ENCODE data around the gene CMKLR1. TPM values are rescaled to one million over a fixed set of nuclear protein-coding genes. Genes with fewer than 3 reads are reported as not detected.

Gene CMKLR1, protein sequence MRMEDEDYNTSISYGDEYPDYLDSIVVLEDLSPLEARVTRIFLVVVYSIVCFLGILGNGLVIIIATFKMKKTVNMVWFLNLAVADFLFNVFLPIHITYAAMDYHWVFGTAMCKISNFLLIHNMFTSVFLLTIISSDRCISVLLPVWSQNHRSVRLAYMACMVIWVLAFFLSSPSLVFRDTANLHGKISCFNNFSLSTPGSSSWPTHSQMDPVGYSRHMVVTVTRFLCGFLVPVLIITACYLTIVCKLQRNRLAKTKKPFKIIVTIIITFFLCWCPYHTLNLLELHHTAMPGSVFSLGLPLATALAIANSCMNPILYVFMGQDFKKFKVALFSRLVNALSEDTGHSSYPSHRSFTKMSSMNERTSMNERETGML
- total RNA-seq (1 to 10 TPM in 2 of 5 donors, under 1 TPM in 3; 0.76 to 6.7 (median 0.98) TPM), total RNA-seq (0 to 9.5 (median 0.84) reads per million in 29 experiments)
- 5.3 TPM for total RNA-seq (2013)

DNA sequence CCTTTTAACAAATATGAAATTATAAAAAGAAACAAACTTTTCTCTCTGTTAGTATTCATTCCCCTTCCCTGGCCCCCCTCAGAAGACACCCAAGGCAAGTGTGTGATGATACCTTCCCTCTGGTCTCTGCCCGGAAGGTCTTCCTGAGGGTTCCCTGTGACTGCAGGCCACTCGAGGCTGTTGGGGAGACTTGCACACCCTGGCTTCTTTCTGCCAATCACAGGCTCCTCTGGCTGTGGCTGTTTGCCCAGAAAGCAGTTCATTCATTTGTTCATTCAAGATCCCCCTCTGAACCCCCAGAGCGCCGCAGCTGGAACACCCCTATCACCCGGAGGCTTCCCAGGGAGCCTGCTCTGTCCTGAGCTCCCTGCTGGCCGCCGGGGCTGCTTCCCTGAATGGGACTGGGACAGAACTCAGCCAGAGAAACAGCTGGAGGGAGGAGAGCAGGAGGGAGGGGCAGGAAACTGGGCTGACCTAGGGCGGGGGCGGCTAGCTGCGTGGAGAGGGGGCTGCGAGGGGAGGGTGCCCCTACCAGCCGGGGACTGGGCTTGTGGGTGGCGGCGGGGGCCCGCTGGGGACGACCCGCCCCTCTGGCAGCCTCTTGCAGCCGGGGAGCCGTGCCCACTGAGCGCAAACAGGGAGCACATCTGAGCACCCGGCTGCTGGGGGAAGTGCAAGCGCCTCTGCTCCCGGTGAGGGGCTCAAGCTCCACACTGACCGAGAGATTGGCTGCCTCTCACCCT is at the start of gene CMKLR1:
Gene CMKLR1, minus strand, starts transcription at position 397 of the 743 bp plus-strand sequence. CDS start 45,720 bp downstream, outside the sequence.
- Histone ChIP-seq H3K4me1 (ENCODE audit: control insufficient read depth in 1 of 2, extremely low read depth in 1 of 2, insufficient read depth in 2 of 2, low read length in 2 of 2) (peaks cover 0 to 8% of the 10 kb centered on the region in 2 experiments), H3K9me3 (no peaks in the 10 kb centered on the region), H3K27me3 (replicated peaks in 1 of 2; ENCODE audit: control insufficient read depth in 2 of 2, extremely low read depth in 1 of 2, insufficient read depth in 2 of 2, low read length in 1 of 2) (peaks cover 0 to 39% of the 10 kb centered on the region in 2 experiments), H3K4me3 (ENCODE audit: control insufficient read depth in 1 of 2, extremely low read depth in 1 of 2, low read length in 1 of 2) (peak within 1 kb of the TSS; percentile 15 to 32), H3K36me3 (ENCODE audit: control insufficient read depth in 2 of 2, extremely low read depth in 1 of 2, insufficient read depth in 1 of 2, low read length in 1 of 2) (no peaks in the 10 kb centered on the region), H3K27ac (ENCODE audit: low read length) (peak within 1 kb of the TSS; percentile 34)
- ATAC-seq (replicated peaks in 1 of 4) (no peak), DNase-seq (no peak)
- peak within 1 kb of the TSS in 1 of 2 donors; percentile 70 for H3K27ac Mint-ChIP-seq
- H3K4me1 Mint-ChIP-seq: peaks cover 0 to 22% (median 4%) of the 10 kb centered on the region in 3 donors
- CTCF ChIA-PET: interaction anchor here in 1 of 2 donors (0.6 kb wide), 1 partner anchor 80 kb away, joined by 3 read pairs; no protein-coding TSS in a partner anchor
- H3K27me3 Mint-ChIP-seq: peaks cover 23% of the 10 kb centered on the region in 2 donors
- 12% methylated on average over 21 of the region's 24 CpGs for WGBS (ENCODE audit: insufficient coverage)
- H3K36me3 Mint-ChIP-seq: no peaks in the 10 kb centered on the region
- H3K9me3 Mint-ChIP-seq: no peaks in the 10 kb centered on the region
- peak within 1 kb of the TSS; percentile 21 to 57 (median 51) for H3K4me3 Mint-ChIP-seq
- POLR2A ChIA-PET: no interaction called here

DNA sequence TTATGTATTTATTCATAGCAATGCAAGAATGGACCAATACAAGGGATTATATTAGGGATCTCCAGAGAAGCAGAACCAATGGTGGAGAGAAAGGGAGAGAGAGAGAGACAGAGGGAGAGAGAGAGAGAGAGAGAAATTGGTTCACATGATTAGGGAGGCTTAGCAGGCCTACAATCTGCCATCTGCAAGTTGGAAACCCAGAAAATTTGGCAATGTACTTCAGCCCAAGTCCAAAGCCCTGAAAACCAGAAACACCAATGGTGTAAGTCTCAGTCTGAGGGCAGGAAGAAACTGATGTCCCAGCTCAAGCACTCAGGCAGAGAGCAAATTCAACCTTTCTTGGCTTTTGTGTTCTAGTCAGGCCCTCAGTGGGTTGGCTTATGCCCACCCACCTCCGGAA is 48.7 kb upstream of the CMKLR1 start:
- POLR2A ChIA-PET: no interaction called here
- DNase-seq (no peak), ATAC-seq (replicated peaks in 1 of 4) (no peak)
- Histone ChIP-seq H3K27me3 (replicated peaks in 1 of 2; ENCODE audit: control insufficient read depth in 2 of 2, extremely low read depth in 1 of 2, insufficient read depth in 2 of 2, low read length in 1 of 2) (peaks cover 0 to 14% of the 10 kb centered on the region in 2 experiments), H3K4me3 (ENCODE audit: control insufficient read depth in 1 of 2, extremely low read depth in 1 of 2, low read length in 1 of 2) (no peak overlapping the region), H3K4me1 (ENCODE audit: control insufficient read depth in 1 of 2, extremely low read depth in 1 of 2, insufficient read depth in 2 of 2, low read length in 2 of 2) (no peaks in the 10 kb centered on the region), H3K9me3 (no peaks in the 10 kb centered on the region), H3K36me3 (ENCODE audit: control insufficient read depth in 2 of 2, extremely low read depth in 1 of 2, insufficient read depth in 1 of 2, low read length in 1 of 2) (no peaks in the 10 kb centered on the region), H3K27ac (ENCODE audit: low read length) (no peak overlapping the region)
- 75% methylated on average over 1 of the region's 1 CpG for WGBS (ENCODE audit: insufficient coverage)
- no peaks in the 10 kb centered on the region for H3K9me3 Mint-ChIP-seq
- H3K27ac Mint-ChIP-seq: no peak overlapping the region
- H3K4me1 Mint-ChIP-seq: no peaks in the 10 kb centered on the region
- no peak overlapping the region for H3K4me3 Mint-ChIP-seq
- CTCF ChIA-PET: no interaction called here
- peaks cover 19% of the 10 kb centered on the region in 2 donors for H3K27me3 Mint-ChIP-seq
- H3K36me3 Mint-ChIP-seq: no peaks in the 10 kb centered on the region

DNA sequence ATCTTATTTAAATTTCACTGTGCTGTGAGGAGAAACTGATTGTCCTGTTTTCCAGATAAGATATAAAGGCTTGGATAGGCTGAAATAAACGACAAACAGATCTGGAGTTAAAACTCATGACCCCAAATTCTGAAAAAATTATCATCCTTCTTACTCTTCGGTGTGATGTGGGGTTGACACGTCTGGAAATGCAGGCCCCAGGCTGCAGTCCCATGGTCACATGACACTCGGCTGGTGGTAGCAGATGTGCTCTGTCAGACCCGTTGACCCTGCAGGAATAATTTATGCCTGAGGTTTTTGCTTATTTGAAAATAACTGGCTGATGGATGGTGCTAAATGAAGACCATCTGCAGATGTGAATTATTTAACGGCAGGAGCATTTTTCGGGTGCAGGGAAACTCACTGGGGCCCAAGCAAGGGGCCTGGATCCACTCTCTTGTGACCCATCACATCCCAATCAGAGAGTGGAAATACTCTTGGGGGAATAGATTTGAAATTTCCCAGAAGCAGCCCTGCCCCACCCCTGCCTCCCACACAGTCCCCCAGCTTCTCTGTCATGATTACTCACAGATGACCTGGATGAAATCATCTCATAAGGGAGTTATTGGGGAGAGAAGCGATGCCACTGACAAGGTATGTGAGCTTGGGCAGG is 47.7 kb upstream of the CMKLR1 start:
- Histone ChIP-seq H3K9me3 (no peaks in the 10 kb centered on the region), H3K27me3 (replicated peaks in 1 of 2; ENCODE audit: control insufficient read depth in 2 of 2, extremely low read depth in 1 of 2, insufficient read depth in 2 of 2, low read length in 1 of 2) (peaks cover 0 to 10% of the 10 kb centered on the region in 2 experiments), H3K36me3 (ENCODE audit: control insufficient read depth in 2 of 2, extremely low read depth in 1 of 2, insufficient read depth in 1 of 2, low read length in 1 of 2) (no peaks in the 10 kb centered on the region), H3K27ac (ENCODE audit: low read length) (no peak overlapping the region), H3K4me1 (ENCODE audit: control insufficient read depth in 1 of 2, extremely low read depth in 1 of 2, insufficient read depth in 2 of 2, low read length in 2 of 2) (no peaks in the 10 kb centered on the region), H3K4me3 (ENCODE audit: control insufficient read depth in 1 of 2, extremely low read depth in 1 of 2, low read length in 1 of 2) (no peak overlapping the region)
- ChIA-PET CTCF (no interaction called here), POLR2A (no interaction called here)
- no peak for ATAC-seq (replicated peaks in 1 of 4)
- no peak for DNase-seq
- Mint-ChIP-seq H3K4me3 (no peak overlapping the region), H3K27ac (no peak overlapping the region), H3K36me3 (no peaks in the 10 kb centered on the region), H3K4me1 (no peaks in the 10 kb centered on the region), H3K27me3 (peaks cover 14 to 20% of the 10 kb centered on the region in 2 donors), H3K9me3 (no peaks in the 10 kb centered on the region)
- WGBS (ENCODE audit: insufficient coverage): 28% methylated on average over 3 of the region's 8 CpGs

DNA sequence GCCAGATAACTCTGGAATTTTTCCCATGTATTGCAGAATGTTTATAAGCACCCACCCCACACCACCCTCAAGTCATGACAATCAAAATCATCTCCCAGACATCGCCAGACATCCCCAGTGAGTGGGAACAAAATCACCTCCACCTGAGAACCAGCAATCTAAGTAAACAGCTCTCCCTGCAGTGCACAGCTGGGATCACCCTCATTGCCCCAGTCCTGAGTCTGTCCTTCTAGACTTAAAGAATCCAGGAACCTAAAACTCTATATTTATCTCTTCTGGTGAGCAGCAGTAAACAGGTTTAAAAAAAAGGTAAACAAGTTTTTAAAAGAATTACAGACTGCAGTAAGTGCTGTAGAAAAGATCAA is 43.3 kb upstream of the CMKLR1 start:
- Histone ChIP-seq H3K27ac (ENCODE audit: low read length) (no peak overlapping the region), H3K9me3 (no peaks in the 10 kb centered on the region), H3K4me3 (ENCODE audit: control insufficient read depth in 1 of 2, extremely low read depth in 1 of 2, low read length in 1 of 2) (no peak overlapping the region), H3K27me3 (replicated peaks in 1 of 2; ENCODE audit: control insufficient read depth in 2 of 2, extremely low read depth in 1 of 2, insufficient read depth in 2 of 2, low read length in 1 of 2) (no peaks in the 10 kb centered on the region), H3K36me3 (ENCODE audit: control insufficient read depth in 2 of 2, extremely low read depth in 1 of 2, insufficient read depth in 1 of 2, low read length in 1 of 2) (no peaks in the 10 kb centered on the region), H3K4me1 (ENCODE audit: control insufficient read depth in 1 of 2, extremely low read depth in 1 of 2, insufficient read depth in 2 of 2, low read length in 2 of 2) (no peaks in the 10 kb centered on the region)
- Mint-ChIP-seq H3K4me1 (no peaks in the 10 kb centered on the region), H3K27me3 (peaks cover 9 to 15% of the 10 kb centered on the region in 2 donors), H3K9me3 (peaks cover 0 to 7% (median under 1%) of the 10 kb centered on the region in 3 donors), H3K27ac (no peak overlapping the region), H3K4me3 (no peak overlapping the region), H3K36me3 (no peaks in the 10 kb centered on the region)
- ATAC-seq (replicated peaks in 1 of 4) (no peak), DNase-seq (no peak)
- ChIA-PET POLR2A (no interaction called here), CTCF (no interaction called here)
- 60% methylated on average over 1 of the region's 1 CpG for WGBS (ENCODE audit: insufficient coverage)

DNA sequence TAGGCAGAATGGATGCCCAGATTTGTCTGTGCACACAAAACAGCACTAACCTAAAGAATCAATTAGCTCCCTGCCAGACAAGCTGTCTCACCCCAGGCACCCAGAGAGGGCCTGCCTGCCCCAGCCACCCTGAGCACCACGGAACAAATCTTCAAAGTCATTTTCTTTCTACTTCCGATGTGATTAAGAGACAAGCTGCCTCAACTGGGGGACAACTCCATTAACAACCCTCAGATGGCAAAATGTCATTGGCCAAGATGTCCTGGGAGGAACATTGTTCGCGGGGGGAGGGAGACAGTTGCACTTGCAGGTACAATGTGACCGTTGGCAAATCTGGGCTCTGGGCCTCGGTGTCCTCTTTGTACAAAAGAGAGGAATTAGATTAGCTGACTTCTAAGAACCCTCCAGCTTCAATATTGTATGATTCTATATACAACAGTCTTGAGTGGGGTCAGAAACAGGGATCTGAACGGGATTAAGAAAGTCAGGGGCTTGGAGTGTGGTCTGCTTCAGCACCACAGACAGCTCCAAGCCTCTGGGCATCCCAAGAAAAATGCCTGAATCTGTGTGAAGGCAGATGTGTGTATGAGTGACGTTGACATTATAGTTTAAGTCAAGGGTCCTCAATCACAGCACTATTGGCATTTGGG is 42.8 kb upstream of the CMKLR1 start:
- Mint-ChIP-seq H3K27ac (no peak overlapping the region), H3K36me3 (no peaks in the 10 kb centered on the region), H3K4me3 (no peak overlapping the region), H3K9me3 (peaks cover 0 to 12% (median 4%) of the 10 kb centered on the region in 3 donors), H3K4me1 (no peaks in the 10 kb centered on the region), H3K27me3 (peaks cover 9 to 15% of the 10 kb centered on the region in 2 donors)
- 33% methylated on average over 2 of the region's 8 CpGs for WGBS (ENCODE audit: insufficient coverage)
- ATAC-seq (replicated peaks in 1 of 4) (no peak), DNase-seq (no peak)
- Histone ChIP-seq H3K36me3 (ENCODE audit: control insufficient read depth in 2 of 2, extremely low read depth in 1 of 2, insufficient read depth in 1 of 2, low read length in 1 of 2) (no peaks in the 10 kb centered on the region), H3K9me3 (no peaks in the 10 kb centered on the region), H3K27me3 (replicated peaks in 1 of 2; ENCODE audit: control insufficient read depth in 2 of 2, extremely low read depth in 1 of 2, insufficient read depth in 2 of 2, low read length in 1 of 2) (no peaks in the 10 kb centered on the region), H3K27ac (ENCODE audit: low read length) (no peak overlapping the region), H3K4me1 (ENCODE audit: control insufficient read depth in 1 of 2, extremely low read depth in 1 of 2, insufficient read depth in 2 of 2, low read length in 2 of 2) (no peaks in the 10 kb centered on the region), H3K4me3 (ENCODE audit: control insufficient read depth in 1 of 2, extremely low read depth in 1 of 2, low read length in 1 of 2) (no peak overlapping the region)
- ChIA-PET POLR2A (no interaction called here), CTCF (interaction anchor here in 1 of 2 donors (0.6 kb wide), 1 partner anchor 53 kb away, joined by 3 read pairs; no protein-coding TSS in a partner anchor)

DNA sequence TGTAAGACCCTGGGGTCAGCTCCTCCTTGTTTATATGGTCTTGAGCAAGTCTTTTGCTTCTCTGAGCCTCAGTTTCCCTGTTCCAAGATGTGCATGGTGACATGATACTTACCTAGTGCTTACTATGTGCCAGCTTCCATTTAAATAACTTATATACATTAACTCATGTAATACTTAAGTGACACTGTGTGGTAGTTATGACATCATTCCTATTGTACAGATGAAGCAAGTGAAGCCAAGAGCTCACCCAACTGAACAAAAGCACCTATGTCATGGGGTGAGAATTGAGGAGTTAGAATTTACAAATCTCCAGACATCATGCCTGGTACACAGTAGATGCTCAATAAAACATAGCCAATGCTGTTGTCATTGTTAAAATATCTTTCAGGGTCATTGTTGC is 41.3 kb upstream of the CMKLR1 start:
- POLR2A ChIA-PET: no interaction called here
- no peaks in the 10 kb centered on the region for H3K27me3 ChIP-seq (replicated peaks in 1 of 2; ENCODE audit: control insufficient read depth in 2 of 2, extremely low read depth in 1 of 2, insufficient read depth in 2 of 2, low read length in 1 of 2)

More for the DNA sequence above, 41.3 kb upstream of the CMKLR1 start:
- Histone ChIP-seq H3K27ac (ENCODE audit: low read length) (no peak overlapping the region), H3K4me3 (ENCODE audit: control insufficient read depth in 1 of 2, extremely low read depth in 1 of 2, low read length in 1 of 2) (no peak overlapping the region), H3K4me1 (ENCODE audit: control insufficient read depth in 1 of 2, extremely low read depth in 1 of 2, insufficient read depth in 2 of 2, low read length in 2 of 2) (no peaks in the 10 kb centered on the region), H3K9me3 (peaks cover 3% of the 10 kb centered on the region), H3K36me3 (ENCODE audit: control insufficient read depth in 2 of 2, extremely low read depth in 1 of 2, insufficient read depth in 1 of 2, low read length in 1 of 2) (no peaks in the 10 kb centered on the region)
- no peak for ATAC-seq (replicated peaks in 1 of 4)
- no peak overlapping the region for H3K27ac Mint-ChIP-seq
- CTCF ChIA-PET: no interaction called here
- no peaks in the 10 kb centered on the region for H3K4me1 Mint-ChIP-seq
- no peak overlapping the region for H3K4me3 Mint-ChIP-seq
- peaks cover 4 to 24% (median 9%) of the 10 kb centered on the region in 3 donors for H3K9me3 Mint-ChIP-seq
- H3K36me3 Mint-ChIP-seq: no peaks in the 10 kb centered on the region
- peaks cover 4 to 6% of the 10 kb centered on the region in 2 donors for H3K27me3 Mint-ChIP-seq
- no peak for DNase-seq
